Measurements from ENCODE around the gene CCDC171. TPM values are rescaled to one million over a fixed set of nuclear protein-coding genes. Genes with fewer than 3 reads are reported as not detected.

The CCDC171 gene
- total and polyA plus RNA-seq, 2 experiments from 2014 or later = 4.4 to 5.1 TPM

DNA sequence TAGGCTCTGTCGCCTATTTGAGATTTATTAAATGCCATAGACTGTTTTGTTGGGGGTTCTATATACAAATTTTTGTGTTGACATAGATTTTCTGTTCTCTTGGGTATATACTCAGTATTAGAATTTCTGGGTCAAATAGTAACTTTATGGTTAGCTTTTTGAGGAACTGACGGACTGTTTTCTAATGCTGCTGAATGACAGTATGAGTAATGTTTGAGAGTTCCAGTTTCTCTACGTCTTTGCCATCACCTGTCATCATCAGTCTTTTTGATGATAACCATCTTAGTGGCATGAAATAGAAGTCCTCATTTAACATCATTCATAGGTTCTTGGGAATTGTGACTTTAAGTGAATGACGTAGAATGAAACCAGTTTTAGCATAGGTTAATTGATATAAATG is 60.1 kb downstream of the CCDC171 start (continued):
- TF ChIP-seq, protein P1, sequence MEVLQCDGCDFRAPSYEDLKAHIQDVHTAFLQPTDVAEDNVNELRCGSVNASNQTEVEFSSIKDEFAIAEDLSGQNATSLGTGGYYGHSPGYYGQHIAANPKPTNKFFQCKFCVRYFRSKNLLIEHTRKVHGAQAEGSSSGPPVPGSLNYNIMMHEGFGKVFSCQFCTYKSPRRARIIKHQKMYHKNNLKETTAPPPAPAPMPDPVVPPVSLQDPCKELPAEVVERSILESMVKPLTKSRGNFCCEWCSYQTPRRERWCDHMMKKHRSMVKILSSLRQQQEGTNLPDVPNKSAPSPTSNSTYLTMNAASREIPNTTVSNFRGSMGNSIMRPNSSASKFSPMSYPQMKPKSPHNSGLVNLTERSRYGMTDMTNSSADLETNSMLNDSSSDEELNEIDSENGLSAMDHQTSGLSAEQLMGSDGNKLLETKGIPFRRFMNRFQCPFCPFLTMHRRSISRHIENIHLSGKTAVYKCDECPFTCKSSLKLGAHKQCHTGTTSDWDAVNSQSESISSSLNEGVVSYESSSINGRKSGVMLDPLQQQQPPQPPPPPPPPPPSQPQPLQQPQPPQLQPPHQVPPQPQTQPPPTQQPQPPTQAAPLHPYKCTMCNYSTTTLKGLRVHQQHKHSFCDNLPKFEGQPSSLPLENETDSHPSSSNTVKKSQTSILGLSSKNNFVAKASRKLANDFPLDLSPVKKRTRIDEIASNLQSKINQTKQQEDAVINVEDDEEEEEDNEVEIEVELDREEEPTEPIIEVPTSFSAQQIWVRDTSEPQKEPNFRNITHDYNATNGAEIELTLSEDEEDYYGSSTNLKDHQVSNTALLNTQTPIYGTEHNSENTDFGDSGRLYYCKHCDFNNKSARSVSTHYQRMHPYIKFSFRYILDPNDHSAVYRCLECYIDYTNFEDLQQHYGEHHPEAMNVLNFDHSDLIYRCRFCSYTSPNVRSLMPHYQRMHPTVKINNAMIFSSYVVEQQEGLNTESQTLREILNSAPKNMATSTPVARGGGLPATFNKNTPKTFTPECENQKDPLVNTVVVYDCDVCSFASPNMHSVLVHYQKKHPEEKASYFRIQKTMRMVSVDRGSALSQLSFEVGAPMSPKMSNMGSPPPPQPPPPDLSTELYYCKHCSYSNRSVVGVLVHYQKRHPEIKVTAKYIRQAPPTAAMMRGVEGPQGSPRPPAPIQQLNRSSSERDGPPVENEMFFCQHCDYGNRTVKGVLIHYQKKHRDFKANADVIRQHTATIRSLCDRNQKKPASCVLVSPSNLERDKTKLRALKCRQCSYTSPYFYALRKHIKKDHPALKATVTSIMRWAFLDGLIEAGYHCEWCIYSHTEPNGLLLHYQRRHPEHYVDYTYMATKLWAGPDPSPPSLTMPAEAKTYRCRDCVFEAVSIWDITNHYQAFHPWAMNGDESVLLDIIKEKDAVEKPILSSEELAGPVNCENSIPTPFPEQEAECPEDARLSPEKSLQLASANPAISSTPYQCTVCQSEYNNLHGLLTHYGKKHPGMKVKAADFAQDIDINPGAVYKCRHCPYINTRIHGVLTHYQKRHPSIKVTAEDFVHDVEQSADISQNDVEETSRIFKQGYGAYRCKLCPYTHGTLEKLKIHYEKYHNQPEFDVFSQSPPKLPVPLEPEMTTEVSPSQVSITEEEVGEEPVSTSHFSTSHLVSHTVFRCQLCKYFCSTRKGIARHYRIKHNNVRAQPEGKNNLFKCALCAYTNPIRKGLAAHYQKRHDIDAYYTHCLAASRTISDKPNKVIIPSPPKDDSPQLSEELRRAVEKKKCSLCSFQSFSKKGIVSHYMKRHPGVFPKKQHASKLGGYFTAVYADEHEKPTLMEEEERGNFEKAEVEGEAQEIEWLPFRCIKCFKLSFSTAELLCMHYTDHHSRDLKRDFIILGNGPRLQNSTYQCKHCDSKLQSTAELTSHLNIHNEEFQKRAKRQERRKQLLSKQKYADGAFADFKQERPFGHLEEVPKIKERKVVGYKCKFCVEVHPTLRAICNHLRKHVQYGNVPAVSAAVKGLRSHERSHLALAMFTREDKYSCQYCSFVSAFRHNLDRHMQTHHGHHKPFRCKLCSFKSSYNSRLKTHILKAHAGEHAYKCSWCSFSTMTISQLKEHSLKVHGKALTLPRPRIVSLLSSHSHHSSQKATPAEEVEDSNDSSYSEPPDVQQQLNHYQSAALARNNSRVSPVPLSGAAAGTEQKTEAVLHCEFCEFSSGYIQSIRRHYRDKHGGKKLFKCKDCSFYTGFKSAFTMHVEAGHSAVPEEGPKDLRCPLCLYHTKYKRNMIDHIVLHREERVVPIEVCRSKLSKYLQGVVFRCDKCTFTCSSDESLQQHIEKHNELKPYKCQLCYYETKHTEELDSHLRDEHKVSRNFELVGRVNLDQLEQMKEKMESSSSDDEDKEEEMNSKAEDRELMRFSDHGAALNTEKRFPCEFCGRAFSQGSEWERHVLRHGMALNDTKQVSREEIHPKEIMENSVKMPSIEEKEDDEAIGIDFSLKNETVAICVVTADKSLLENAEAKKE (CRISPR knock-in tag; IDR thresholded peaks at IDR 0.05) = no peak
- TF ChIP-seq ZNF114 (CRISPR knock-in tag; IDR thresholded peaks at IDR 0.05) (no peak), STAT1 (IDR thresholded peaks at IDR 0.05; ENCODE audit: unreplicated experiment) (no peak)

DNA sequence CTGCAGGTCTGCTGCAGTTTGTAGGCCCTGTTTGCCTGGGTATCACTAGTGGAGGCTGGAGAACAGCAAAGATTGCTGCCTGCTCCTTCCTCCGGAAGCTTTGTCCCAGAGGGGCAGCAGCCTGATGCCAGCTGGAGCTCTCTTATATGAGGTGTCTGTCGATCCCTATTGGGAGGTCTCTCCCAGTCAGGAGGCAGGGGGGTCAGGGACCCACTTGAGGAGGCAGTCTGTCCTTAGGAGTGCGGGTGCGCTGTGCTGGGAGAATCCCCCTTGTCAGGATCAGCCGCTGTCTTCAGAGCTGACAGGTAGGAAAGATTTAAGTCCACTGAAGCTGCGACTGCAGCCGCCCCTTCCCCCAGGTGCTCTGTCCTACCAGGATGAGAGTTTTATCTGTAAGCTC is 64.9 kb downstream of the CCDC171 start:
- Histone ChIP-seq H3K9me2 (ENCODE audit: insufficient read depth) (no peaks in the 10 kb centered on the region), H3K4me2 (no peak overlapping the region), H3K79me2 (replicated peaks; ENCODE audit: insufficient read depth) (no peaks in the 10 kb centered on the region), H3F3A (replicated peaks; ENCODE audit: low read depth) (no peaks in the 10 kb centered on the region), H2AFZ (no peak overlapping the region; the same call in 1 of the 2 replicates), H3K27me3 (ENCODE audit: insufficient read depth) (no peaks in the 10 kb centered on the region), H3K4me1 (ENCODE audit: insufficient read depth) (no peaks in the 10 kb centered on the region), H3K4me3 (no peak overlapping the region), H3K27ac (ENCODE audit: low read depth) (no peak overlapping the region), H3K36me3 (ENCODE audit: insufficient read depth) (no peaks in the 10 kb centered on the region), H4K20me1 (replicated peaks; ENCODE audit: insufficient read depth) (no peaks in the 10 kb centered on the region)
- H3K4me3 Mint-ChIP-seq = no peak overlapping the region
- no peak overlapping the region for H3K27ac Mint-ChIP-seq
- no peaks in the 10 kb centered on the region for H3K27me3 Mint-ChIP-seq (ENCODE audit: insufficient read depth, low read depth, poor library complexity)
- H3K36me3 Mint-ChIP-seq (ENCODE audit: low read depth) = peaks cover 5% of the 10 kb centered on the region; the same call in 2 of the 3 replicates
- ATAC-seq (no peak), DNase-seq (ENCODE audit: low spot score) (no peak)
- H3K4me1 Mint-ChIP-seq = peaks cover 2% of the 10 kb centered on the region; the same call in 1 of the 3 replicates
- peaks cover 4% of the 10 kb centered on the region; the same call in 1 of the 3 replicates for H3K9me3 Mint-ChIP-seq
- TF ChIP-seq ZNF331 (CRISPR knock-in tag; IDR thresholded peaks at IDR 0.05; ENCODE audit: low read depth) (no peak), STAT1 (IDR thresholded peaks at IDR 0.05; ENCODE audit: unreplicated experiment) (no peak), JUNB (IDR thresholded peaks at IDR 0.05; ENCODE audit: unreplicated experiment) (no peak), NANOG (IDR thresholded peaks at IDR 0.05; ENCODE audit: borderline replicate concordance) (no peak), CREB1 (CRISPR knock-in tag; IDR thresholded peaks at IDR 0.05; ENCODE audit: low read depth) (no peak)
- TF ChIP-seq, protein P2, sequence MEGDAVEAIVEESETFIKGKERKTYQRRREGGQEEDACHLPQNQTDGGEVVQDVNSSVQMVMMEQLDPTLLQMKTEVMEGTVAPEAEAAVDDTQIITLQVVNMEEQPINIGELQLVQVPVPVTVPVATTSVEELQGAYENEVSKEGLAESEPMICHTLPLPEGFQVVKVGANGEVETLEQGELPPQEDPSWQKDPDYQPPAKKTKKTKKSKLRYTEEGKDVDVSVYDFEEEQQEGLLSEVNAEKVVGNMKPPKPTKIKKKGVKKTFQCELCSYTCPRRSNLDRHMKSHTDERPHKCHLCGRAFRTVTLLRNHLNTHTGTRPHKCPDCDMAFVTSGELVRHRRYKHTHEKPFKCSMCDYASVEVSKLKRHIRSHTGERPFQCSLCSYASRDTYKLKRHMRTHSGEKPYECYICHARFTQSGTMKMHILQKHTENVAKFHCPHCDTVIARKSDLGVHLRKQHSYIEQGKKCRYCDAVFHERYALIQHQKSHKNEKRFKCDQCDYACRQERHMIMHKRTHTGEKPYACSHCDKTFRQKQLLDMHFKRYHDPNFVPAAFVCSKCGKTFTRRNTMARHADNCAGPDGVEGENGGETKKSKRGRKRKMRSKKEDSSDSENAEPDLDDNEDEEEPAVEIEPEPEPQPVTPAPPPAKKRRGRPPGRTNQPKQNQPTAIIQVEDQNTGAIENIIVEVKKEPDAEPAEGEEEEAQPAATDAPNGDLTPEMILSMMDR (conservative IDR thresholded peaks at IDR 0.05; ENCODE audit: low read depth in 2 of 2) = no peak
- TF ChIP-seq, protein P1 (CRISPR knock-in tag; IDR thresholded peaks at IDR 0.05) = no peak

Data from GM23338 (cell line).